Esophagus squamous epithelium (tissue), 4 donors: ENCODE measurements around the gene ZNF582.
"Not testable (repeated sequence)": the region's sequence is repeated elsewhere in the genome, so short reads cannot be mapped to it uniquely, and the experiment has no call there.

Experiments
- POLR2A ChIP-seq, 4 donors: fragments of 450-650 bp; IDR thresholded peaks; one replicate each; pipeline ENCODE4 v1.6.1; 2017; ENCODE audit warnings: antibody characterized with exemption in 4 of 4, mild to moderate bottlenecking in 4 of 4, moderate library complexity in 3 of 4
- TF ChIP-seq, protein P1 (sequence below), 6 experiments: fragments of 450-650 bp in 4 of 6; fragments of 200-600 bp in 2 of 6; sonication (generic) in 2 of 6; IDR thresholded peaks; one replicate each; pipeline ENCODE4 v1.5.1; 2016 to 2019; ENCODE audit warnings: antibody characterized with exemption in 6 of 6, mild to moderate bottlenecking in 4 of 6, moderate library complexity in 4 of 6

DNA sequence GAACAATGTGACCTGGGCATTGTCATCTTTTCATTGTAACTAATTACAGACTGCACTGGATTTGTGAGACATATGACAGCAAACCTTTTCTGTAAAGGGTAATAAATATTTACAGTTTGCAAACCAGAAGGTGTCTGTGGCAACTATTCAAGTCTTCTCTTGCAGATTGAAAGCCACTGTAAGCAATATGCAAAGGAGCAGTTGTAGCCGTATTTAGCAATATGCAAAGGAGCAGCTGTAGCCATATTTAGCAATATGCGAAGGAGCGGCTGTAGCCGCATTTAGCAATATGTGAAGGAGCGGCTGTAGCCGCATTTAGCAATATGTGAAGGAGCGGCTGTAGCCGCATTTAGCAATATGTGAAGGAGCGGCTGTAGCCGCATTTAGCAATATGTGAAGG is 54.3 kb downstream of the ZNF582 start:
- TF ChIP-seq, protein P1, sequence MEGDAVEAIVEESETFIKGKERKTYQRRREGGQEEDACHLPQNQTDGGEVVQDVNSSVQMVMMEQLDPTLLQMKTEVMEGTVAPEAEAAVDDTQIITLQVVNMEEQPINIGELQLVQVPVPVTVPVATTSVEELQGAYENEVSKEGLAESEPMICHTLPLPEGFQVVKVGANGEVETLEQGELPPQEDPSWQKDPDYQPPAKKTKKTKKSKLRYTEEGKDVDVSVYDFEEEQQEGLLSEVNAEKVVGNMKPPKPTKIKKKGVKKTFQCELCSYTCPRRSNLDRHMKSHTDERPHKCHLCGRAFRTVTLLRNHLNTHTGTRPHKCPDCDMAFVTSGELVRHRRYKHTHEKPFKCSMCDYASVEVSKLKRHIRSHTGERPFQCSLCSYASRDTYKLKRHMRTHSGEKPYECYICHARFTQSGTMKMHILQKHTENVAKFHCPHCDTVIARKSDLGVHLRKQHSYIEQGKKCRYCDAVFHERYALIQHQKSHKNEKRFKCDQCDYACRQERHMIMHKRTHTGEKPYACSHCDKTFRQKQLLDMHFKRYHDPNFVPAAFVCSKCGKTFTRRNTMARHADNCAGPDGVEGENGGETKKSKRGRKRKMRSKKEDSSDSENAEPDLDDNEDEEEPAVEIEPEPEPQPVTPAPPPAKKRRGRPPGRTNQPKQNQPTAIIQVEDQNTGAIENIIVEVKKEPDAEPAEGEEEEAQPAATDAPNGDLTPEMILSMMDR (IDR thresholded peaks at IDR 0.05) = not testable (repeated sequence)
- not testable (repeated sequence) for TF ChIP-seq POLR2A (IDR thresholded peaks at IDR 0.05)
